MM.1S (cell line): ENCODE data around the gene SLC6A16.

ENCODE experiments used
- DNase-seq: peaks from one replicate; pipeline ENCODE4 v3.0.0-alpha.2; 2015
- H2AFZ ChIP-seq: fragments of 300-600 bp; sonication (generic); 2 replicates; pipeline ENCODE4 v1.6.0; 2016; ENCODE audit warnings: antibody characterized with exemption, low read length
- H3F3A ChIP-seq: fragments of 300-600 bp; sonication (generic); 2 replicates; pipeline ENCODE4 v1.6.1; 2016; ENCODE audit warnings: mild to moderate bottlenecking, antibody characterized with exemption, low read length, moderate library complexity, mixed read lengths; ENCODE audit not compliant: insufficient read depth
- H3K27ac ChIP-seq: fragments of 300-600 bp; sonication (generic); 2 replicates; pipeline ENCODE4 v1.5.1; 2016; ENCODE audit warnings: mild to moderate bottlenecking, low read length
- H3K27me3 ChIP-seq: fragments of 300-600 bp; sonication (generic); replicated peaks from 2 replicates; pipeline ENCODE4 v1.6.0; 2016; ENCODE audit warnings: low read length; ENCODE audit not compliant: insufficient read depth
- H3K36me3 ChIP-seq: fragments of 300-600 bp; sonication (generic); replicated peaks from 2 replicates; pipeline ENCODE4 v1.6.1; 2016; ENCODE audit warnings: mild to moderate bottlenecking, low read length, mixed read lengths; ENCODE audit not compliant: insufficient read depth
- H3K4me1 ChIP-seq: fragments of 300-600 bp; sonication (generic); 2 replicates; pipeline ENCODE4 v1.6.1; 2016; ENCODE audit warnings: low read length, mixed read lengths
- H3K4me2 ChIP-seq: fragments of 300-600 bp; sonication (generic); 2 replicates; pipeline ENCODE4 v1.6.0; 2016; ENCODE audit warnings: low read depth, low read length
- H3K4me3 ChIP-seq: fragments of 300-600 bp; sonication (generic); 2 replicates; pipeline ENCODE4 v1.5.1; 2016; ENCODE audit warnings: low read length, mixed read lengths
- H3K79me2 ChIP-seq: fragments of 300-600 bp; sonication (generic); 2 replicates; pipeline ENCODE4 v1.6.1; 2016; ENCODE audit warnings: mixed run types, low read length, mixed read lengths
- H3K9ac ChIP-seq: fragments of 300-600 bp; sonication (generic); 2 replicates; pipeline ENCODE4 v1.6.1; 2016; ENCODE audit warnings: low read length, mixed read lengths
- H3K9me2 ChIP-seq: fragments of 300-600 bp; sonication (generic); replicated peaks from 2 replicates; pipeline ENCODE4 v1.6.1; 2016; ENCODE audit warnings: mild to moderate bottlenecking, low read length, mixed read lengths; ENCODE audit not compliant: insufficient read depth
- H3K9me3 ChIP-seq: fragments of 300-600 bp; sonication (generic); replicated peaks from 2 replicates; pipeline ENCODE4 v1.6.1; 2016; ENCODE audit warnings: mild to moderate bottlenecking, low read length, mixed read lengths; ENCODE audit not compliant: insufficient read depth
- H4K20me1 ChIP-seq: fragments of 300-600 bp; sonication (generic); 2 replicates; pipeline ENCODE4 v1.6.1; 2016; ENCODE audit warnings: mild to moderate bottlenecking, low read length, moderate library complexity, mixed read lengths; ENCODE audit not compliant: insufficient read depth
- CTCF ChIP-seq: fragments of 300-600 bp; sonication (generic); IDR thresholded peaks from 2 replicates; pipeline ENCODE4 v1.5.1; 2016; ENCODE audit warnings: antibody characterized with exemption, low read length, mixed read lengths
- EZH2 ChIP-seq: fragments of 300-600 bp; sonication (generic); optimal IDR thresholded peaks from 2 replicates; pipeline ENCODE3; 2017; ENCODE audit warnings: low read depth, mild to moderate bottlenecking, antibody characterized with exemption, low read length, mixed read lengths
- EZH2phosphoT487 ChIP-seq: fragments of 300-600 bp; sonication (generic); IDR thresholded peaks from 2 replicates; pipeline ENCODE4 v1.6.1; 2018; ENCODE audit warnings: antibody characterized with exemption, low read length

The SLC6A16 gene

GRCh38 chr19:49347835-49348234, 22.8 kb upstream of the SLC6A16 start:
- Histone ChIP-seq H2AFZ (no peak overlapping the region), H3F3A (no peaks in the 10 kb centered on the region), H3K9ac (no peak overlapping the region), H3K36me3 (no peaks in the 10 kb centered on the region), H4K20me1 (no peaks in the 10 kb centered on the region), H3K9me3 (no peaks in the 10 kb centered on the region), H3K79me2 (no peaks in the 10 kb centered on the region), H3K4me2 (no peak overlapping the region), H3K4me3 (no peak overlapping the region), H3K9me2 (no peaks in the 10 kb centered on the region), H3K27ac (no peak overlapping the region), H3K4me1 (no peaks in the 10 kb centered on the region), H3K27me3 (peaks cover 36% of the 10 kb centered on the region)
- TF ChIP-seq EZH2phosphoT487 (no peak), CTCF (no peak), EZH2 (no peak)
- DNase-seq: no peak

GRCh38 chr19:49347191-49347590, 22.2 kb upstream of the SLC6A16 start:
- no peak overlapping the region for H3K27ac ChIP-seq
- H3K36me3 ChIP-seq: no peaks in the 10 kb centered on the region
- H3K9me2 ChIP-seq: no peaks in the 10 kb centered on the region

GRCh38 chr19:49344505-49345423, 19.8 kb upstream of the SLC6A16 start:
- Histone ChIP-seq H3K9me2 (no peaks in the 10 kb centered on the region), H3K4me1 (no peaks in the 10 kb centered on the region), H3F3A (no peaks in the 10 kb centered on the region), H3K4me2 (no peak overlapping the region), H2AFZ (no peak overlapping the region), H4K20me1 (no peaks in the 10 kb centered on the region), H3K9ac (no peak overlapping the region), H3K36me3 (no peaks in the 10 kb centered on the region), H3K27me3 (peaks cover 10% of the 10 kb centered on the region), H3K79me2 (no peaks in the 10 kb centered on the region), H3K4me3 (no peak overlapping the region), H3K27ac (no peak overlapping the region), H3K9me3 (no peaks in the 10 kb centered on the region)
- no peak for TF ChIP-seq CTCF
- no peak for TF ChIP-seq EZH2phosphoT487
- TF ChIP-seq EZH2: no peak
- no peak for DNase-seq

More at GRCh38 chr19:49347191-49347590, 22.2 kb upstream of the SLC6A16 start:
- Histone ChIP-seq H3K9me3 (no peaks in the 10 kb centered on the region), H3K79me2 (no peaks in the 10 kb centered on the region), H3K9ac (no peak overlapping the region), H3F3A (no peaks in the 10 kb centered on the region), H3K27me3 (peaks cover 30% of the 10 kb centered on the region), H3K4me2 (no peak overlapping the region), H2AFZ (no peak overlapping the region), H3K4me1 (no peaks in the 10 kb centered on the region), H3K4me3 (no peak overlapping the region), H4K20me1 (no peaks in the 10 kb centered on the region)
- no peak for TF ChIP-seq EZH2
- no peak for DNase-seq

GRCh38 chr19:49343123-49343522, 18.1 kb upstream of the SLC6A16 start:
- Histone ChIP-seq H4K20me1 (no peaks in the 10 kb centered on the region), H3K4me1 (no peaks in the 10 kb centered on the region), H3K79me2 (no peaks in the 10 kb centered on the region), H3K27ac (no peak overlapping the region), H3K36me3 (no peaks in the 10 kb centered on the region), H2AFZ (no peak overlapping the region), H3K9ac (no peak overlapping the region), H3K9me3 (no peaks in the 10 kb centered on the region), H3K9me2 (no peaks in the 10 kb centered on the region), H3F3A (no peaks in the 10 kb centered on the region), H3K4me3 (no peak overlapping the region), H3K27me3 (no peaks in the 10 kb centered on the region; the same call in 1 of the 2 replicates), H3K4me2 (no peak overlapping the region)
- TF ChIP-seq EZH2phosphoT487: no peak
- no peak for TF ChIP-seq EZH2
- no peak for TF ChIP-seq CTCF
- DNase-seq: no peak
